ENCODE data around the gene ADAP1.

ADAP1 gene

DNA sequence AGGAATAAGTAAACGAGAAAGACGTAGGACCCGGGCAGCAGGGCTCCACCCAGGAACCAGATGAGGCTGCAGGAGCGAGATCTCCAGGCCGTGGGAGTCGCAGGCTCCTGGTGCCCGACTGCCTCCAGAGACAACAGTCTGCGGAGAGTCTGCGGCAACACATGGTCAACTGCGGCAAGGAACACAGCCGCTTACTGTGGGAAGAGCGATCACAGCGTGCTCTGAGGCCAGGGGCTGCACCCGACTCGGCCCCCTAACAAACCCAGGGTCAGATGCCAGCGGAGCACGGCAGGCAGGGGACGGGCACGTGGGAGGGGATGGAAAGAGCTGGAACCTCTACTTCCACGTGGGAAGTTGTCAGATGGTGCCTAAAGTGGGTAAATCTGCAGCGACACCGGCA lies 51.5 kb downstream of the ADAP1 start:
- no peaks in the 10 kb centered on the region for H3K9me3 ChIP-seq (ENCODE audit: control insufficient read depth, insufficient read depth, low read depth, low read length)
- CTCF ChIA-PET = interaction anchor here (0.6 kb wide), 1 partner anchor 1575 kb away, joined by 3 read pairs; no protein-coding TSS in a partner anchor
- no peak overlapping the region for H3K27ac ChIP-seq (ENCODE audit: extremely low read depth, low read depth, low read length)
- H3K4me3 ChIP-seq (ENCODE audit: low read depth, low read length) = no peak overlapping the region
- no peak for TF ChIP-seq SP2 (tag by site-specific recombination; IDR thresholded peaks at IDR 0.05)
- no peak for TF ChIP-seq ZNF776 (tag by site-specific recombination; IDR thresholded peaks at IDR 0.05; ENCODE audit: borderline replicate concordance)
- no peak for TF ChIP-seq ZNF76 (tag by site-specific recombination; IDR thresholded peaks at IDR 0.05; ENCODE audit: borderline replicate concordance, low read depth)
- H3K4me1 ChIP-seq (ENCODE audit: control insufficient read depth, insufficient read depth, low read length) = peaks cover 5% of the 10 kb centered on the region; the same call in 1 of the 2 replicates
- no peaks in the 10 kb centered on the region for H3K36me3 ChIP-seq (ENCODE audit: control insufficient read depth in 2 of 2, insufficient read depth in 1 of 2, low read length in 2 of 2)
- POLR2A ChIA-PET = no interaction called here

DNA sequence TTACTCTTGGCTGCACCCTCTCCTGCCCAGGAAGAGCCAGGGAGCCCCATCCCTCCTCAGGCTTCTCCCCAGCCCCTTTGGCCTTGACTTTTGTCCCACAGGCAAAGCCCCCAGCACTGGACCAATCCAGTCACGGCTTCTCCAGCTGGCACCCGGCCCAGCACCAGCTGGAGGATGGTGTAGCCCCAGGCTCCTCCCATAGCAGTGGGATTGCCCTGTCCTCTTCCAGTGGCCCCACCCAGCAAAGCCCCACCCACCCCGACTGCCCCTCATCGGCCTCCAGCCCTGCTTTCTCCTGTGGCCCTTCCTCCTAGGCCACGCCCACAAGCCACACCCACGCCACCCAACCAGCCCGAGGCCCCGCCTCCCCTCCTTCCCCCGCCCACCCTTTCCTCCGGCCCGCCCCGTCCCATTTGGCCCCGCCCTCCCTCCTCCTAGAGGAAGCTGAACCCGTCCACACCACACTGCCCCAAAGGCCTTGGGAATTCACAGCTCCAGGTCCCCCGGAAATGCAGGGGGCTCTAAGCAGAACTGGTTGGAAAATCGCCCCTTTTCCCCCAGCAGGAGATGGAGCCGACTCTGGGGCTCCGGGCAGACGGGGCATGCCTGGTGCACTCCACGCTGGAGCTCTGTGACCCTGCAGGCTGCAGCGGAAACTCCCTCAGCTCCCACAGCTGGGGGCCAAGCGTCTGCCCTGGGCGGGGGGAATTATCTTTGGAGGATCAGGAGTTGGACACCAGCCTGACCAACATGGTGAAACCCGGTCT lies 52.9 kb downstream of the ADAP1 start:
- peaks cover 0 to 6% of the 10 kb centered on the region in 2 experiments; a peak in 1 of 3 replicates for H3K36me3 ChIP-seq (ENCODE audit: control insufficient read depth in 2 of 2, insufficient read depth in 1 of 2, low read length in 2 of 2)
- no peaks in the 10 kb centered on the region for H3K9me3 ChIP-seq (ENCODE audit: control insufficient read depth, insufficient read depth, low read depth, low read length)
- TF ChIP-seq, protein P1, sequence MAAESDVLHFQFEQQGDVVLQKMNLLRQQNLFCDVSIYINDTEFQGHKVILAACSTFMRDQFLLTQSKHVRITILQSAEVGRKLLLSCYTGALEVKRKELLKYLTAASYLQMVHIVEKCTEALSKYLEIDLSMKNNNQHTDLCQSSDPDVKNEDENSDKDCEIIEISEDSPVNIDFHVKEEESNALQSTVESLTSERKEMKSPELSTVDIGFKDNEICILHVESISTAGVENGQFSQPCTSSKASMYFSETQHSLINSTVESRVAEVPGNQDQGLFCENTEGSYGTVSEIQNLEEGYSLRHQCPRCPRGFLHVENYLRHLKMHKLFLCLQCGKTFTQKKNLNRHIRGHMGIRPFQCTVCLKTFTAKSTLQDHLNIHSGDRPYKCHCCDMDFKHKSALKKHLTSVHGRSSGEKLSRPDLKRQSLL (tag by site-specific recombination; IDR thresholded peaks at IDR 0.05) = peak; percentile 70
- TF ChIP-seq, protein P2, sequence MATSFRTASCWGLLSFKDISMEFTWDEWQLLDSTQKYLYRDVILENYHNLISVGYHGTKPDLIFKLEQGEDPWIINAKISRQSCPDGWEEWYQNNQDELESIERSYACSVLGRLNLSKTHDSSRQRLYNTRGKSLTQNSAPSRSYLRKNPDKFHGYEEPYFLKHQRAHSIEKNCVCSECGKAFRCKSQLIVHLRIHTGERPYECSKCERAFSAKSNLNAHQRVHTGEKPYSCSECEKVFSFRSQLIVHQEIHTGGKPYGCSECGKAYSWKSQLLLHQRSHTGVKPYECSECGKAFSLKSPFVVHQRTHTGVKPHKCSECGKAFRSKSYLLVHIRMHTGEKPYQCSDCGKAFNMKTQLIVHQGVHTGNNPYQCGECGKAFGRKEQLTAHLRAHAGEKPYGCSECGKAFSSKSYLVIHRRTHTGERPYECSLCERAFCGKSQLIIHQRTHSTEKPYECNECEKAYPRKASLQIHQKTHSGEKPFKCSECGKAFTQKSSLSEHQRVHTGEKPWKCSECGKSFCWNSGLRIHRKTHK (tag by site-specific recombination; IDR thresholded peaks at IDR 0.05) = no peak
- TF ChIP-seq GLIS1 (tag by site-specific recombination; IDR thresholded peaks at IDR 0.05) (peak; percentile 59), SP2 (tag by site-specific recombination; IDR thresholded peaks at IDR 0.05) (peak; percentile 44), ZNF747 (tag by site-specific recombination; IDR thresholded peaks at IDR 0.05) (no peak), KLF9 (tag by site-specific recombination; IDR thresholded peaks at IDR 0.05; ENCODE audit: low read depth) (peak; percentile 76; the same call in 1 of the 2 replicates), ZNF837 (tag by site-specific recombination; IDR thresholded peaks at IDR 0.05) (no peak), KLF10 (tag by site-specific recombination; IDR thresholded peaks at IDR 0.05) (peak; percentile 70; the same call in 1 of the 2 replicates), ZNF777 (tag by site-specific recombination; IDR thresholded peaks at IDR 0.05; ENCODE audit: borderline replicate concordance) (no peak), KLF1 (tag by site-specific recombination; IDR thresholded peaks at IDR 0.05) (0 out of 2 replicates have a peak, but pooled peaks have one; percentile 11), SP3 (tag by site-specific recombination; IDR thresholded peaks at IDR 0.05) (peak; percentile 35; the same call in 1 of the 2 replicates), ZIC2 (tag by site-specific recombination; IDR thresholded peaks at IDR 0.05) (peak; percentile 65), ZBTB7A (tag by site-specific recombination; IDR thresholded peaks at IDR 0.05; ENCODE audit: low read depth) (no peak)
- TF ChIP-seq, protein P3, sequence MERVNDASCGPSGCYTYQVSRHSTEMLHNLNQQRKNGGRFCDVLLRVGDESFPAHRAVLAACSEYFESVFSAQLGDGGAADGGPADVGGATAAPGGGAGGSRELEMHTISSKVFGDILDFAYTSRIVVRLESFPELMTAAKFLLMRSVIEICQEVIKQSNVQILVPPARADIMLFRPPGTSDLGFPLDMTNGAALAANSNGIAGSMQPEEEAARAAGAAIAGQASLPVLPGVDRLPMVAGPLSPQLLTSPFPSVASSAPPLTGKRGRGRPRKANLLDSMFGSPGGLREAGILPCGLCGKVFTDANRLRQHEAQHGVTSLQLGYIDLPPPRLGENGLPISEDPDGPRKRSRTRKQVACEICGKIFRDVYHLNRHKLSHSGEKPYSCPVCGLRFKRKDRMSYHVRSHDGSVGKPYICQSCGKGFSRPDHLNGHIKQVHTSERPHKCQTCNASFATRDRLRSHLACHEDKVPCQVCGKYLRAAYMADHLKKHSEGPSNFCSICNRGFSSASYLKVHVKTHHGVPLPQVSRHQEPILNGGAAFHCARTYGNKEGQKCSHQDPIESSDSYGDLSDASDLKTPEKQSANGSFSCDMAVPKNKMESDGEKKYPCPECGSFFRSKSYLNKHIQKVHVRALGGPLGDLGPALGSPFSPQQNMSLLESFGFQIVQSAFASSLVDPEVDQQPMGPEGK (tag by site-specific recombination; IDR thresholded peaks at IDR 0.05) = peak; percentile 44; the same call in 1 of the 2 replicates
- TF ChIP-seq, protein P4, sequence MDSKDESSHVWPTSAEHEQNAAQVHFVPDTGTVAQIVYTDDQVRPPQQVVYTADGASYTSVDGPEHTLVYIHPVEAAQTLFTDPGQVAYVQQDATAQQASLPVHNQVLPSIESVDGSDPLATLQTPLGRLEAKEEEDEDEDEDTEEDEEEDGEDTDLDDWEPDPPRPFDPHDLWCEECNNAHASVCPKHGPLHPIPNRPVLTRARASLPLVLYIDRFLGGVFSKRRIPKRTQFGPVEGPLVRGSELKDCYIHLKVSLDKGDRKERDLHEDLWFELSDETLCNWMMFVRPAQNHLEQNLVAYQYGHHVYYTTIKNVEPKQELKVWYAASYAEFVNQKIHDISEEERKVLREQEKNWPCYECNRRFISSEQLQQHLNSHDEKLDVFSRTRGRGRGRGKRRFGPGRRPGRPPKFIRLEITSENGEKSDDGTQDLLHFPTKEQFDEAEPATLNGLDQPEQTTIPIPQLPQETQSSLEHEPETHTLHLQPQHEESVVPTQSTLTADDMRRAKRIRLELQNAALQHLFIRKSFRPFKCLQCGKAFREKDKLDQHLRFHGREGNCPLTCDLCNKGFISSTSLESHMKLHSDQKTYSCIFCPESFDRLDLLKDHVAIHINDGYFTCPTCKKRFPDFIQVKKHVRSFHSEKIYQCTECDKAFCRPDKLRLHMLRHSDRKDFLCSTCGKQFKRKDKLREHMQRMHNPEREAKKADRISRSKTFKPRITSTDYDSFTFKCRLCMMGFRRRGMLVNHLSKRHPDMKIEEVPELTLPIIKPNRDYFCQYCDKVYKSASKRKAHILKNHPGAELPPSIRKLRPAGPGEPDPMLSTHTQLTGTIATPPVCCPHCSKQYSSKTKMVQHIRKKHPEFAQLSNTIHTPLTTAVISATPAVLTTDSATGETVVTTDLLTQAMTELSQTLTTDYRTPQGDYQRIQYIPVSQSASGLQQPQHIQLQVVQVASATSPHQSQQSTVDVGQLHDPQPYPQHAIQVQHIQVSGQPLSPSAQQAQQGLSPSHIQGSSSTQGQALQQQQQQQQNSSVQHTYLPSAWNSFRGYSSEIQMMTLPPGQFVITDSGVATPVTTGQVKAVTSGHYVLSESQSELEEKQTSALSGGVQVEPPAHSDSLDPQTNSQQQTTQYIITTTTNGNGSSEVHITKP (tag by site-specific recombination; IDR thresholded peaks at IDR 0.05) = peak; percentile 75
- H3K4me3 ChIP-seq (ENCODE audit: low read depth, low read length) = no peak overlapping the region
- POLR2A ChIA-PET = interaction anchor here (0.5 to 0.6 kb wide), 2 partner anchors 185 to 1681 kb away, joined by 3 read pairs; no protein-coding TSS in a partner anchor
- H3K27ac ChIP-seq (ENCODE audit: extremely low read depth, low read depth, low read length) = no peak overlapping the region
- H3K4me1 ChIP-seq (ENCODE audit: control insufficient read depth, insufficient read depth, low read length) = peaks cover 5% of the 10 kb centered on the region; the same call in 1 of the 2 replicates
- CTCF ChIA-PET = interaction anchor here (0.6 to 1.3 kb wide), 4 partner anchors 28 to 143 kb away, joined by 3 to 6 read pairs (median 4); partner anchors contain the start of gene GPR146
